ENCODE data around the gene ENOPH1. TPM values are rescaled to one million over a fixed set of nuclear protein-coding genes. Genes with fewer than 3 reads are reported as not detected.

Gene ENOPH1
- 34.0 and 41.4 TPM in 2 replicates for total RNA-seq (2014; rRNA removed; shearing (Covaris generic))
- polyA plus RNA-seq (2016; fragmentation: Nextera tagmentation; extraction: Ambion mirVana), result 35.6 and 36.9 TPM in 2 replicates

DNA sequence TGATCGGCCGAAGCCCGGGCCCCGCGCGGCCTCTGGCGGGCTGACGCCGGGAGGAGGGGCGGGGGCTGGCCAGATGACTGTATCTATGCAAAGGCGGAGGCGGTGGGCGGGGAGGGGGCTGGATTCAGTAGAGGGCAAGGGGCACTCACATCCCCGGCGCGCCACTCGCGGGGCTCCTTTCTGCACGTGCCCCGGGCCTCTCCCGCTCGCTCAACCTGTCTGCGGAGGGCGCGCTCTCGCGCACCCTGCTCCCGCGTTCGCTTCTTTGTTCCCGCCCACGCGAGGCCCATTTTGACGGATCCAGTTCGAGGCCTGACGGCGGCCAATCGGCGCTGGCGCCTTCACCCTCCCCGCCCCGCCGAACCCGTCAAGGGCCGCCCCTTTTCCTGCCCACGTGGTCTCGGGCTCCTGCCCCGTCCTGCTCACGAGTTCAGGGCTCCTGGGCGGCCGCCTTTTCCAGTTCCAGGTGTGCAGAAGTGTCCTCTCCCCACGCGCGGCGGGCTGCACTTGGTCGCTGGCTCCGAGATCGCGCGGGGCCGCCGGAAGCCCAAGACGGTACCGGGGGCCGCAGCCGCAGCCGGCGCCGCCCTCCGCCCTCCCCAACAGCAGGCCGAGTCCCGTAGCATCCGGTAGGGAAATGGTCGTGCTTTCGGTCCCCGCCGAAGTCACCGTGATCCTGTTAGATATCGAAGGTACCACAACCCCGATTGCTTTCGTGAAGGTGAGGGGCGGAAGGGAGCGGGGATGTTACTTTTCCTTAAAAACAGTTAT is at the start of gene ENOPH1, which contains the start of gene HNRNPDL:
Gene ENOPH1, plus strand, starts transcription at position 398 of the 771 bp plus-strand sequence. Its CDS starts 240 bp downstream, at position 638.
Gene HNRNPDL, minus strand, starts transcription at position 270 of the 771 bp plus-strand sequence. CDS start 772 bp downstream, outside the sequence.
- Histone ChIP-seq H3K4me1 (ENCODE audit: insufficient read depth) (peaks cover 18% of the 10 kb centered on the region), H3K27ac (peak within 1 kb of the TSS; percentile 97), H3K9ac (peak within 1 kb of the TSS; percentile 99), H3K4me2 (ENCODE audit: unreplicated experiment) (peak within 1 kb of the TSS; percentile 81), H3K9me2 (ENCODE audit: insufficient read depth) (no peaks in the 10 kb centered on the region), H3K36me3 (ENCODE audit: low read depth) (peaks cover 28% of the 10 kb centered on the region), H3K27me3 (replicated peaks; ENCODE audit: insufficient read depth) (no peaks in the 10 kb centered on the region), H3K4me3 (peak within 1 kb of the TSS; percentile 95), H3K79me2 (ENCODE audit: insufficient read depth) (peaks cover 88% of the 10 kb centered on the region), H3K9me3 (ENCODE audit: low read depth) (no peaks in the 10 kb centered on the region), H3F3A (ENCODE audit: insufficient read depth) (peaks cover 33% of the 10 kb centered on the region), H4K20me1 (ENCODE audit: insufficient read depth) (peaks cover 33% of the 10 kb centered on the region), H2AFZ (peak within 1 kb of the TSS; percentile 87)
- TF ChIP-seq EZH2 (IDR thresholded peaks at IDR 0.05; ENCODE audit: insufficient read depth, poor library complexity, severe bottlenecking), result no peak
- 1 to 2% methylated on average over 56 to 74 of the region's 83 CpGs for WGBS, 2 experiments (ENCODE audit: low coverage in 1 of 2, low lambda C conversion rate in 2 of 2, missing lambda C conversion rate in 2 of 2)
- in situ Hi-C loops (cut with MboI), result no loop called here
- DNase-seq, result peak; percentile 100

DNA sequence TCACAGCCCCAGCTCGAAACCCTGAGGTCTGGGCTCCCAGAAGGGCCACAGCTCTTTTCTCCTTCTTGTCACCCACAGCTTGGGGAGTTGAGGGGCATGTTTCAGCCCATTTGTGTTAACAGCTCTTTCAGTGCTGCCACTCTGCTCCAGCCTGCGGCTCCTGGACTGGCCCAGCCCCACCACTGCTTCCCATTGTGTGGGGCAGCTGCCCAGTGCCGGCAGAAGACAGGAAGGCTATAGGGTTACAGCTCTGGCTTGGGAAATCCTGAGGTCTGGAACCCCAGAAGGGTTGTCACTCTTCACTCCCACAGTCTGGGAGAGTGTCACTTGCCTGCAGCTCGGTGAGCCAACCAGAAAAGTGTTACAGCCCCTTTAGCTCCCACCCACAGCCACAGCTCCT is 49.6 kb upstream of the ENOPH1 start:
- no peak overlapping the region for H3K9ac ChIP-seq
- no peaks in the 10 kb centered on the region for H3K36me3 ChIP-seq (ENCODE audit: low read depth)
- no peaks in the 10 kb centered on the region for H4K20me1 ChIP-seq (ENCODE audit: insufficient read depth)
- peaks cover 35% of the 10 kb centered on the region for H3K79me2 ChIP-seq (ENCODE audit: insufficient read depth)
- peaks cover 5% of the 10 kb centered on the region for H3K4me1 ChIP-seq (ENCODE audit: insufficient read depth)
- TF ChIP-seq EZH2phosphoT487 (IDR thresholded peaks at IDR 0.05; ENCODE audit: insufficient read depth, low read depth) (no peak), EZH2 (IDR thresholded peaks at IDR 0.05; ENCODE audit: insufficient read depth, poor library complexity, severe bottlenecking) (no peak)
- no peak overlapping the region for H3K4me3 ChIP-seq
- H3K4me2 ChIP-seq (ENCODE audit: unreplicated experiment), result no peak overlapping the region
- H3K9me2 ChIP-seq (ENCODE audit: insufficient read depth), result no peaks in the 10 kb centered on the region
- H3K9me3 ChIP-seq (ENCODE audit: low read depth), result no peaks in the 10 kb centered on the region
- 92 to 96% methylated on average over 4 of the region's 4 CpGs for WGBS, 2 experiments (ENCODE audit: low coverage in 1 of 2, low lambda C conversion rate in 2 of 2, missing lambda C conversion rate in 2 of 2)
- no peak overlapping the region for H3K27ac ChIP-seq
- no peaks in the 10 kb centered on the region for H3K27me3 ChIP-seq (replicated peaks; ENCODE audit: insufficient read depth)
- in situ Hi-C loops (cut with MboI), result no loop called here
- H2AFZ ChIP-seq, result no peak overlapping the region
- no peak for DNase-seq
- H3F3A ChIP-seq (ENCODE audit: insufficient read depth), result peaks cover 8% of the 10 kb centered on the region; the same call in 1 of the 2 replicates

- H3K4me3 ChIP-seq, result no peak overlapping the region
- H3K4me2 ChIP-seq (ENCODE audit: unreplicated experiment), result no peak overlapping the region
- no peak overlapping the region for H3K9ac ChIP-seq
- H3K27ac ChIP-seq, result no peak overlapping the region
- no peaks in the 10 kb centered on the region for H4K20me1 ChIP-seq (ENCODE audit: insufficient read depth)
- H3K27me3 ChIP-seq (replicated peaks; ENCODE audit: insufficient read depth), result no peaks in the 10 kb centered on the region
- peaks cover 31% of the 10 kb centered on the region for H3K79me2 ChIP-seq (ENCODE audit: insufficient read depth)
- peaks cover 8% of the 10 kb centered on the region; the same call in 1 of the 2 replicates for H3F3A ChIP-seq (ENCODE audit: insufficient read depth)
- TF ChIP-seq EZH2 (IDR thresholded peaks at IDR 0.05; ENCODE audit: insufficient read depth, poor library complexity, severe bottlenecking) (no peak), EZH2phosphoT487 (IDR thresholded peaks at IDR 0.05; ENCODE audit: insufficient read depth, low read depth) (no peak)
- no peaks in the 10 kb centered on the region for H3K9me3 ChIP-seq (ENCODE audit: low read depth)
- no peaks in the 10 kb centered on the region for H3K9me2 ChIP-seq (ENCODE audit: insufficient read depth)
- in situ Hi-C loops (cut with MboI), result no loop called here
- DNase-seq, result no peak
- 99 to 100% methylated on average over 3 of the region's 3 CpGs for WGBS, 2 experiments (ENCODE audit: low coverage in 1 of 2, low lambda C conversion rate in 2 of 2, missing lambda C conversion rate in 2 of 2)
- H3K4me1 ChIP-seq (ENCODE audit: insufficient read depth), result 0 out of 2 replicates have a peak, but pooled peaks cover 1% of the 10 kb centered on the region
- H2AFZ ChIP-seq, result no peak overlapping the region
- no peaks in the 10 kb centered on the region for H3K36me3 ChIP-seq (ENCODE audit: low read depth)
These were observed 49.2 kb upstream of the ENOPH1 start for GRCh38 chr4:82381235-82381634.

GRCh38 chr4:82381661-82382296 is 48.6 kb upstream of the ENOPH1 start:
- Histone ChIP-seq H4K20me1 (ENCODE audit: insufficient read depth) (no peaks in the 10 kb centered on the region), H3K4me1 (ENCODE audit: insufficient read depth) (no peaks in the 10 kb centered on the region), H3K9me2 (ENCODE audit: insufficient read depth) (no peaks in the 10 kb centered on the region), H3K9me3 (ENCODE audit: low read depth) (no peaks in the 10 kb centered on the region), H2AFZ (no peak overlapping the region), H3F3A (ENCODE audit: insufficient read depth) (peaks cover 8% of the 10 kb centered on the region; the same call in 1 of the 2 replicates), H3K4me2 (ENCODE audit: unreplicated experiment) (no peak overlapping the region), H3K27ac (no peak overlapping the region), H3K79me2 (ENCODE audit: insufficient read depth) (peaks cover 25% of the 10 kb centered on the region), H3K27me3 (replicated peaks; ENCODE audit: insufficient read depth) (no peaks in the 10 kb centered on the region), H3K36me3 (ENCODE audit: low read depth) (no peaks in the 10 kb centered on the region), H3K9ac (no peak overlapping the region), H3K4me3 (no peak overlapping the region)
- in situ Hi-C loops (cut with MboI), result no loop called here
- DNase-seq, result peak; percentile 69
- TF ChIP-seq EZH2phosphoT487 (IDR thresholded peaks at IDR 0.05; ENCODE audit: insufficient read depth, low read depth) (no peak), EZH2 (IDR thresholded peaks at IDR 0.05; ENCODE audit: insufficient read depth, poor library complexity, severe bottlenecking) (no peak)
- WGBS, 2 experiments (ENCODE audit: low coverage in 1 of 2, low lambda C conversion rate in 2 of 2, missing lambda C conversion rate in 2 of 2), result 60 to 68% methylated on average over 2 of the region's 2 CpGs
